Effector memory CD8-positive, alpha-beta T cell (primary cell): ENCODE data around the gene ZIC4.

Source experiments
- ATAC-seq: fragments of 150-1000 bp; cut with Tn5 transposase; replicated peaks from 2 replicates; pipeline ENCODE4 v1.10.0; 2021; ENCODE audit warnings: mild to moderate bottlenecking, moderate library complexity
- DNase-seq, 3 experiments: peaks; one replicate each; pipeline ENCODE4 v3.0.0; 2021
- H3K27ac Mint-ChIP-seq, 2 donors: one replicate each; pipeline ENCODE4 v1.8.0; 2022; ENCODE audit warnings: mild to moderate bottlenecking in 2 of 2, mixed read lengths in 2 of 2, moderate library complexity in 2 of 2
- H3K27me3 Mint-ChIP-seq, 2 donors: one replicate each; pipeline ENCODE4 v1.8.0; 2022; ENCODE audit warnings: mixed read lengths in 2 of 2
- H3K36me3 Mint-ChIP-seq: one replicate; pipeline ENCODE4 v1.8.0; 2022; ENCODE audit warnings: mild to moderate bottlenecking, moderate library complexity, mixed read lengths; ENCODE audit not compliant: insufficient read depth
- H3K4me1 Mint-ChIP-seq, 2 donors: one replicate each; pipeline ENCODE4 v1.8.0; 2022; ENCODE audit warnings: low read depth in 2 of 2, mixed read lengths in 2 of 2
- H3K4me3 Mint-ChIP-seq, 2 donors: one replicate each; pipeline ENCODE4 v1.8.0; 2022; ENCODE audit warnings: mild to moderate bottlenecking in 2 of 2, mixed read lengths in 2 of 2, moderate library complexity in 2 of 2
- H3K9me3 Mint-ChIP-seq, 2 donors: one replicate each; pipeline ENCODE4 v1.8.0; 2022; ENCODE audit warnings: mixed read lengths in 2 of 2
- total RNA-seq, 9 experiments: gene quantifications; one replicate each; lab custom pipeline; 2026; lab: John Stamatoyannopoulos, UW

The ZIC4 gene
- 0 to 0.10 (median 0) reads per million in 9 experiments for total RNA-seq

DNA sequence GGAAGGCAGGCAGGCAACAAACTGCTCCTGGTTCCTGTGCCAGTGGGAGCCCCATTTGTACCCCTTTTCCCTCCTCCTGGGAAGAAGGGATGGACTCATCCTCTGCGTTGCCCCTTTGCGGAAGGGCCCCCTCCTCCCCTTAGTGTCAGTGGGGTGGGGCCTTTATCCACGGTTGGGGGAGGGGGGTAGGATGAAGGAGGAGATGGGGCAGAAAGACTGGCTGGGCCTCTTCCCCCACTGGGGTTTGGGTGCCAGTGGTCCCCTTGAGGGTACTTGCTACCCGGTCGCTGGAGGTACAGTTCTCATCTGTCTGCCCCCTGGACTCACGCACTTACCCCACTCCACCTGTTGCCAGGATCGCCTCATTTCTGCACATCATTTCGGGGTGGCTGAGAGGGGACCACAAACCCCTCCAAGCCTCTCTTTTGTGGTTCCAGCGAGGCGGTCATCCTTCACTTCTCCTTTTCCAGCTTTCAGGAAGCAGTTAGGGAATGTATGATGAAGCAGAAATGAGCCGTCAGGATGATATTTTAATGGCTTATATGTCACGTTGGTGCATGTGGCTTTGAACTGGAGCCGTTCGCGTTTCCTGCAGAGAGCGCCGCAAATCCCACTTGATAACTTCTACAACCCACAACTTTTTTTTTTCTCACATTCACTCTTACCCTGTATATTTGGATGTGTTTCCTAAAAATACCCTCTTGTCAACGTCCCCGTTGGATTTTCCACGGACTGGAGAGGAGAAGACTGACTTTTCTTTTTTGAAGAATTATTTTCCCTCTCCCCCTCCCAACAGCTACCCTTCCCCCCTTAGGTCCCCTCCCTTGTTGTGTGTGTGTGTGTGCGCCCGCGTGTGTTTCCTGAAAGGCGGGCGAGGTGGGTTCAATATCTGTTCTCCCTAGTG is at the start of gene ZIC4:
ZIC4 (minus strand) TSS at position 516 of the 904 bp plus-strand sequence. CDS start 3,746 bp downstream, outside the sequence.
- no peak for ATAC-seq
- H3K27ac Mint-ChIP-seq = no peak within 1 kb of the TSS
- peaks cover 72 to 74% of the 10 kb centered on the region in 2 donors for H3K27me3 Mint-ChIP-seq
- H3K4me1 Mint-ChIP-seq = peaks cover 0 to 6% of the 10 kb centered on the region in 2 donors
- DNase-seq = no peak
- peaks cover 10% of the 10 kb centered on the region for H3K36me3 Mint-ChIP-seq
- H3K9me3 Mint-ChIP-seq = peaks cover 0 to 14% of the 10 kb centered on the region in 2 donors
- no peak within 1 kb of the TSS for H3K4me3 Mint-ChIP-seq

GRCh38 chr3:147449669-147450068 is 43.3 kb upstream of the ZIC4 start:
- peaks cover 0 to 7% of the 10 kb centered on the region in 2 donors for H3K9me3 Mint-ChIP-seq
- H3K27me3 Mint-ChIP-seq = no peaks in the 10 kb centered on the region
- no peaks in the 10 kb centered on the region for H3K36me3 Mint-ChIP-seq
- H3K4me1 Mint-ChIP-seq = no peaks in the 10 kb centered on the region
- no peak overlapping the region for H3K4me3 Mint-ChIP-seq
- ATAC-seq (no peak), DNase-seq (no peak)
- H3K27ac Mint-ChIP-seq = no peak overlapping the region

DNA sequence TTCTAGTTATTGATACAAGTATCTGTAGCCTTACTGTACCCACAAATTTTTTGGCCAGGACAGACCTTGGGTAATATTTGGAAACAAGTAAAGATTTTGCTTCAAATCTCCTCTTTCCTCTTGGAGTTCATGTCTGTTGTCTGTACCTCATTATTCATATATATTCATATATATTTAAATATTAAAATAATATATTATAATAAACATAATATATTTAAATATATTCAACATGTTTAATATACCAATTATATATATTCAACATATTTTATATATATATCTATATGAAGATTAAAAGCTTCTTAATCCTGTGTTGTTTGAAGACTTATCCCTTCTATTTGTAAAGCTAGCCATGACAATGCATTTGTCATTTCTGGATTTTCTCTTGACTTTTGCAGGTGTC is 40.9 kb upstream of the ZIC4 start:
- no peak for DNase-seq

DNA sequence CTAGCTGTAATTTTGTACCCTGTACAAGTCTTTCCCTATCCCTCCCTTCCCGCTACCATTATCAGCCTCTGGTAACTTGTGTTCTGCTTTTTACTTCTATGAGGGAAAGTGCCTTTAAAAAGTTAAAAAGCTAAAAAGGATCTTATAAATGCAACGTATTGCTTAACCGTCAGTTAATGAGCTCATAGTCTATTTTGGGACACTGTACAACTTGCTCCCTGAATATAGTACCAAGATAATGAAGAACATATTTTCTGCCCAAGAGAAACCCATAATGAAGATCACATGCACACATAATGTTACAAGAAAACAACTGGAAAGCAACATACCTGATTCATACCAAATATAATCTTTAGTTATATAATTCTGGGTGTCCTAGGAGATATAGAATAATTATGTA is 25.4 kb upstream of the ZIC4 start:
- no peaks in the 10 kb centered on the region for H3K27me3 Mint-ChIP-seq

More for the DNA sequence above, 40.9 kb upstream of the ZIC4 start:
- H3K36me3 Mint-ChIP-seq = no peaks in the 10 kb centered on the region
- no peak overlapping the region for H3K27ac Mint-ChIP-seq
- no peaks in the 10 kb centered on the region for H3K4me1 Mint-ChIP-seq
- H3K9me3 Mint-ChIP-seq = peaks cover 0 to 6% of the 10 kb centered on the region in 2 donors
- H3K4me3 Mint-ChIP-seq = no peak overlapping the region
- no peak for ATAC-seq
- no peaks in the 10 kb centered on the region for H3K27me3 Mint-ChIP-seq

GRCh38 chr3:147428754-147429153 is 22.4 kb upstream of the ZIC4 start:
- H3K36me3 Mint-ChIP-seq = no peaks in the 10 kb centered on the region
- ATAC-seq (no peak), DNase-seq (no peak)
- peaks cover 6 to 18% of the 10 kb centered on the region in 2 donors for H3K9me3 Mint-ChIP-seq
- H3K27ac Mint-ChIP-seq = no peak overlapping the region
- no peak overlapping the region for H3K4me3 Mint-ChIP-seq
- peaks cover 2 to 5% of the 10 kb centered on the region in 2 donors for H3K27me3 Mint-ChIP-seq
- H3K4me1 Mint-ChIP-seq = no peaks in the 10 kb centered on the region

More for the DNA sequence above, 25.4 kb upstream of the ZIC4 start:
- Mint-ChIP-seq H3K9me3 (peaks cover 6 to 20% of the 10 kb centered on the region in 2 donors), H3K4me3 (no peak overlapping the region), H3K27ac (no peak overlapping the region), H3K4me1 (no peaks in the 10 kb centered on the region), H3K36me3 (no peaks in the 10 kb centered on the region)
- no peak for ATAC-seq
- no peak for DNase-seq

DNA sequence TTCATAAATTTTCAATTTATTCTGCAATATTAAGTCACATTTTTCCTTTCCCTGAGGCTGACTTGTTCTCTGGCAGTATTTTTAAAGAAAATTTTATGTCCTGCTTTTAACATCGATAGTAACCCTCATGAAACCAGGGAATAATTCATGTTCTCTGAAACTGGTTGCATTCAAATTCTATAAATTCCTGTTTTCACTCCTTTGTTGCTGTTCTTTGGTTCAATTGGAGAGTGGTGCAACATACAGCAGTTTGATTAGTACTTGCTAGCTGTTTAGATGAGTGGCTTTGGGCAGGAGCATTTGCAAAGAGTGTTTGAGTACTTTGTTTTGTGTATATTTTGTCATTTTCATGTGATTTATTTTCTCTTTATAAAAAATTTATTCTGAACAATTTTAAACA is 22.0 kb upstream of the ZIC4 start:
- no peak overlapping the region for H3K27ac Mint-ChIP-seq
- H3K27me3 Mint-ChIP-seq = peaks cover 7 to 9% of the 10 kb centered on the region in 2 donors
- no peak overlapping the region for H3K4me3 Mint-ChIP-seq
- H3K4me1 Mint-ChIP-seq = no peaks in the 10 kb centered on the region
- H3K36me3 Mint-ChIP-seq = no peaks in the 10 kb centered on the region
- DNase-seq = no peak
- H3K9me3 Mint-ChIP-seq = peaks cover 6 to 14% of the 10 kb centered on the region in 2 donors
- no peak for ATAC-seq

DNA sequence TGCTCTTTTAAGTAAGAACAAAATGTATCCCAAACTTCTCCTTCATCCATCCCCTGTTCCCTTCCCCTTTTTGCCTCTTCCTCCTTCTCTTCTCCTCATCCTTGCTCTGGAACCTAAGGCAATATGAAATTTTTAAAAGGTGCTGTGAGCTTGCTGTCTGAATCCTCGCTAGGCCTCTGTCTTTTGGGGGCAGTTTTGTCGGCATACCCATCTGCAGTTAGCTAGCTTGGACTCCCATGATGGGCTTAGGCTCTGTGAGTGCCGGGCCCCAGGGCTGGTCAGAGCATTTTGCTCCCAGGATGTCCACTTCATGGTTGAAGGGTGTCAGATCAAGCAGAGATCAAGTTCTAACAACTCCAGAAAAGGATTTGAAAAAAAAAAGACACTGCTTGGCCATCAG is 21.4 kb upstream of the ZIC4 start:
- ATAC-seq = no peak
- Mint-ChIP-seq H3K4me1 (no peaks in the 10 kb centered on the region), H3K27me3 (peaks cover 12 to 15% of the 10 kb centered on the region in 2 donors), H3K27ac (no peak overlapping the region), H3K9me3 (peaks cover 3 to 8% of the 10 kb centered on the region in 2 donors), H3K36me3 (no peaks in the 10 kb centered on the region), H3K4me3 (no peak overlapping the region)
- no peak for DNase-seq

- DNase-seq (no peak), ATAC-seq (no peak)
- no peaks in the 10 kb centered on the region for H3K4me1 Mint-ChIP-seq
- H3K36me3 Mint-ChIP-seq = no peaks in the 10 kb centered on the region
- H3K27me3 Mint-ChIP-seq = peaks cover 21 to 23% of the 10 kb centered on the region in 2 donors
- peaks cover 3% of the 10 kb centered on the region in 2 donors for H3K9me3 Mint-ChIP-seq
- H3K4me3 Mint-ChIP-seq = no peak overlapping the region
- no peak overlapping the region for H3K27ac Mint-ChIP-seq
Measured at GRCh38 chr3:147426931-147427330, 20.6 kb upstream of the ZIC4 start.

DNA sequence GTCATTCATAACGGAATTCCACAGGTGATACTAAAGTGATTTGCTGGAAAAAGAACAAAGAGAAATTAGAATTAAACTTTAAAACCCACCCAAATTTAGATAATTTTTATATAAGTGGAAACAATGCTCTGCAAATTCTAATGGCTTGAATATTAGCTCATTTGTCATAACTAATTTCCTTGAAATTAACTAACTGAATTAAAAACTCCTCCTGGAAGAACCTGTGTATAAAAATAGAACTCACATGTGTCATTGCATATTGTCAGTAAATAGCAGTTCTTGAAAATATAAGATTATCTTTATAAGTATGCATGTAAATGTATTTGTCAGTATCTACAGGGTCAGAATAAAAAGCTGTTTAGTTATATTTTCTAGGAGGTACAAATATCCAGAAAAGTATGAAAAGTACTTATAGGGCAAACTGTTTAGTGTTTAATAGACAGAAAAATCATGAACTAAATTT is 19.1 kb upstream of the ZIC4 start:
- no peak overlapping the region for H3K4me3 Mint-ChIP-seq
- H3K36me3 Mint-ChIP-seq = no peaks in the 10 kb centered on the region
- H3K27me3 Mint-ChIP-seq = peaks cover 24 to 36% of the 10 kb centered on the region in 2 donors

DNA sequence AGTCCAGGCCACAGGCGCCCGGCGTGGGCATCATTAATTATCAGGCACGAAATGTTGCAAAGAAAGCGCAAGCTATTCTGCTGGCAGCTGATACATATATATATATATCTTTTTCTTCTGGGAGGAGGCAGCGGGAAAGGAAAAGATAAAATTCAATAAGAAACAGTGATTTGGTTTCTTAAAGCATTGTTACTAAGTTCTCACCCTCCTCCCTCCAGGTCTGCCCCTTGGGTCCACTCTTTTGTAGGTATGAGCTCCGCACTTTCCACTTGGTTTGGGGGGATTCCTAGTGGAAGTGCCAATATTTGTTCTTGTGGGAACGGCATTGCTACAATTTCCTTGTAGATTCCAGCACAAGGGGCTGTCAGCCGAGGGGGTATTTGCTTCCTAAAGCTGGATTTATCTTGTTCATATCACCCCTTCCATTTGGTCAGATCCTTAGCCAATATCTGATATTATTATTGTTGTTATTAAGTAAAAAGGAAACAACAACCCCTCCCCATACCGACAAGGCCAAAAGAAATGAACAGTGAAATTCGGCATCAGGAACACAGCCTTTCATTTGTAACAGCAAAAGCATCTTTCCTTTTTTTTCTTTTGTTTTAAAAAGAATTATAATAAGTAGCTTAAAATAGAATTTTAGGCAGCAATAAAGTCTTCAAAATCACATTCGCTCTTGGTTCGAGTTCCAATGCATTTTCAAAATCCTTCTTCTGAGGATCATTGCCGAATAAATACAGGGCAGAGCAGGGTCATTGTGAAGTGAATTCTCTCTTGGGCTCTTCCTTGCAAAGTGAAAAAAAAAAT is 18.4 kb upstream of the ZIC4 start:
- peaks cover 29 to 42% of the 10 kb centered on the region in 2 donors for H3K27me3 Mint-ChIP-seq
- ATAC-seq = no peak
- DNase-seq = no peak
- H3K27ac Mint-ChIP-seq = no peak overlapping the region
- no peaks in the 10 kb centered on the region for H3K36me3 Mint-ChIP-seq
- H3K9me3 Mint-ChIP-seq = peaks cover 3% of the 10 kb centered on the region in 2 donors
- H3K4me3 Mint-ChIP-seq = no peak overlapping the region
- no peaks in the 10 kb centered on the region for H3K4me1 Mint-ChIP-seq

More for the DNA sequence above, 19.1 kb upstream of the ZIC4 start:
- Mint-ChIP-seq H3K27ac (no peak overlapping the region), H3K4me1 (no peaks in the 10 kb centered on the region), H3K9me3 (peaks cover 0 to 3% of the 10 kb centered on the region in 2 donors)
- DNase-seq (no peak), ATAC-seq (no peak)

GRCh38 chr3:147423798-147424580 is 17.6 kb upstream of the ZIC4 start:
- Mint-ChIP-seq H3K4me1 (no peaks in the 10 kb centered on the region), H3K27me3 (peaks cover 35 to 50% of the 10 kb centered on the region in 2 donors), H3K4me3 (no peak overlapping the region)

GRCh38 chr3:147423537-147423797 is 17.1 kb upstream of the ZIC4 start:
- Mint-ChIP-seq H3K4me1 (no peaks in the 10 kb centered on the region), H3K9me3 (peaks cover 3 to 7% of the 10 kb centered on the region in 2 donors), H3K36me3 (no peaks in the 10 kb centered on the region), H3K4me3 (no peak overlapping the region), H3K27me3 (peaks cover 40 to 55% of the 10 kb centered on the region in 2 donors), H3K27ac (no peak overlapping the region)
- ATAC-seq (no peak), DNase-seq (no peak)

More at GRCh38 chr3:147423798-147424580, 17.6 kb upstream of the ZIC4 start:
- DNase-seq = no peak
- H3K9me3 Mint-ChIP-seq = peaks cover 3 to 7% of the 10 kb centered on the region in 2 donors
- no peaks in the 10 kb centered on the region for H3K36me3 Mint-ChIP-seq
- ATAC-seq = no peak
- no peak overlapping the region for H3K27ac Mint-ChIP-seq
